ENCODE data around the gene USP25. TPM values are rescaled to one million over a fixed set of nuclear protein-coding genes. Genes with fewer than 3 reads are reported as not detected.
"Not testable (repeated sequence)": the region's sequence is repeated elsewhere in the genome, so short reads cannot be mapped to it uniquely, and the experiment has no call there.

USP25 gene
- total and polyA plus RNA-seq, 2 donors: 19.1 to 111 TPM

DNA sequence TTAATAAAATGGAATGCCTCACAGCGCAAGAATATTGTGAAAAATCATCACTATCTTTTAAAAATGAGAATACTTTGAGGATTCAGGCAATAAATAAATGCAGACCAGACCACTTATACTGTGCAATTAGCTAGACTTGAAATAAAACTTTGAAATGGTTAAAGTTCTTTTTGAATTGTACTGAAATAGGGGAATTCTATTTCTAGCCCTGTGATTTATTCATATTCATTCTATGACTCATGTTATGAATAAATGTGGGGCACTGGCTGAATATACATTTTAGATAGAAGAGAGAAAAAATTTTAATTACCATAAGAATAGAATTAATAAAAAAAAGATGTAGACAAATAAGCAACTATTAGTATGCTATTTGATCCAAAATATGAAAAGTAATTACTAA lies 16.4 kb upstream of the USP25 start:
- no peak for DNase-seq (ENCODE audit: extremely low spot score)
- no peak overlapping the region for H3K27ac ChIP-seq (ENCODE audit: low read depth)
- no peaks in the 10 kb centered on the region for H3K36me3 ChIP-seq (ENCODE audit: insufficient read depth)
- H3K4me1 ChIP-seq (ENCODE audit: insufficient read depth): no peaks in the 10 kb centered on the region
- 100% methylated on average over 1 of the region's 1 CpG for WGBS
- H3K4me3 ChIP-seq (ENCODE audit: low read depth, low read length): no peak overlapping the region

DNA sequence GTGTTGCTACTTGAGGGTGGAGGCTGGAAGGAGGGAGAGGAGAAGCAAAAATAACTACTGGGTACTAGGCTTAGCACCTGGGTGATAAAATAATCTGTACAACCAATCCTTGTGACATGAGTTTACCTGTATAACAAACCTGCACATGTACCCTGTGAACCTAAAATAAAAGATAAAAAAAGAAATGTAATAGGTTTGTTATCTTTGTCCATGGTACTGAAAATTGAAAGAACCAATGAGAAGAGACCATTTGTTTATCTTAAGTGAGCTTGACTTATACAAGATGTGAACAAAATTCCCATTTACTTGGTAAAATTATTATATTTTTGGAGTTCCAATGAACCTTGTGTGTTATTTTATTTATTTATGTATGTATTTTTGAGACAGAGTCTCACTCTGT lies 11.1 kb upstream of the USP25 start:
- H3K4me1 ChIP-seq (ENCODE audit: insufficient read depth): no peaks in the 10 kb centered on the region
- H3K27ac ChIP-seq (ENCODE audit: low read depth): no peak overlapping the region
- no peak for DNase-seq (ENCODE audit: extremely low spot score)
- no peaks in the 10 kb centered on the region for H3K36me3 ChIP-seq (ENCODE audit: insufficient read depth)
- no peak overlapping the region for H3K4me3 ChIP-seq (ENCODE audit: low read depth, low read length)

DNA sequence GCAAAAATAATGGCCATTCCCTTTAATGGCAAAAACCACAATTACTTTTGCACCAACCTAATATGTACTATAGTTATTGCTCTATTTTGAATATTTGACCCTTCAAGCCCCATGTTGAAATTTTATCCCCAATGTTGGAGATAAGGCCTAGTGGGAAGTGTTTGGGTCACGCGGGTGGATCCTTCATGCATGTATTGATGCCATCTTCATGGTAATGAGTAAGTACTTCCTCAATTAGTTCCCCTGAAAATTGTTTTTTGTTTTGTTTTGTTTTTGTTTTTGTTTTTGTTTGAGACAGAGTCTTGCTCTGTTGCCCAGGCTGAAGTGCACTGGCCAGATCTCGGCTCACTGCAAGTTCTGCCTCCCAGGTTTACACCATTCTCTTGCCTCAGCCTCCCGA lies 9.8 kb upstream of the USP25 start:
- Histone ChIP-seq H3K36me3 (ENCODE audit: insufficient read depth) (no peaks in the 10 kb centered on the region), H3K27ac (ENCODE audit: low read depth) (no peak overlapping the region), H3K4me3 (ENCODE audit: low read depth, low read length) (no peak overlapping the region), H3K4me1 (ENCODE audit: insufficient read depth) (no peaks in the 10 kb centered on the region)
- WGBS: 98% methylated on average over 4 of the region's 4 CpGs
- DNase-seq (ENCODE audit: extremely low spot score): no peak

DNA sequence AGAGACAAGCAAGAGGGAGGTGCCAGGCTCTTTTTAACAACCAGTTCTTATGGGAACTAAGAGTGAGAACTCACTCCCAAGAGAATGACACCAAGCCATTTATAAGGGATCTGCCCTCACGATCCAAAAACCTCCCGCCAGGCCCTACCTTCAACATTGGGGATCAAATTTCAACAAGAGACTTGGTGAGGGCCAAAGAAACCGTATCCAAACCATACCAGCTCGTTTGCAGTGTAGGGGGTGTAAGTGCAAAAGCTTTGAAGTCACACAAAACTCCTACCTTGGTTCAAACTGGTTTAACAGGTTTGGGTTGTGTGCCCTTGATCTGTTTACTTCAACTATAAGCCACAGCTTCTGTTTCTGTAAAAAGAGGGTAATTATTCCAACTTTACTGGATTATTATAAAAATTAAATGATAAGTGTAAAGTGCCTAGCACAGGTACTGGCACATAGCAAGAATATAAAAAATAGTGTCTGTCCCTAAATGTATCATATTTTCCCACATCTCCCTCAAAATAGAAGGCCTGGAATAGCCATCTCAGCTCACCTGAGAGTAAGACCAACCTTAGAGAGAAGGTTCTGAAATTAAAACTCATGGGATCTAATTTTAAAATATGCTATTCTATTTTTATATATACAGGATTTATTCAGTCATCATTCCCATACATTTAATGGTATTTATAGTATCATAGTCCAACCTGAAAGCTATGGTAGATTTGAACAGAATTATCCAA lies 7.0 kb upstream of the USP25 start:
- no peaks in the 10 kb centered on the region for H3K4me1 ChIP-seq (ENCODE audit: insufficient read depth)
- H3K36me3 ChIP-seq (ENCODE audit: insufficient read depth): no peaks in the 10 kb centered on the region
- H3K4me3 ChIP-seq (ENCODE audit: low read depth, low read length): no peak overlapping the region
- H3K27ac ChIP-seq (ENCODE audit: low read depth): no peak overlapping the region
- DNase-seq (ENCODE audit: extremely low spot score): no peak
- WGBS: 65% methylated on average over 4 of the region's 4 CpGs

DNA sequence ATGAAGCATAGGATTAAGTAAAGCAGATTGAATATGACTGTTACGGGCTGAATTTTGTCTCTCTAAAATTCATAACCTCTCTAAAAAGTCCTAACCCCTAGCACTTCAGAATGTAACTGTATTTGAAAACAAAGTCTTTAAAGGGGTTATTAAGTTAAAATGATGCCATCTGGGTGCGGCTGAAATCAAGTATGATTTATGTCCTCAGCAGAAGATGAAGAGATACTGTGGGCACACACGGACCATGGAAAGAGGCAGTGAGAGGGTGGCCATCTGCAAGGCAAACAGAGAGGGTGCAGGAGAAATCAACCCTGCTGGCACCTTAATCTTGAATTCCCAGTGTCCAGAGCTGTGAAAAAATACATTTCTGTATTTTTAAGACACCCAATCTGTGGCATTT lies 3.8 kb upstream of the USP25 start:
- 79% methylated on average over 3 of the region's 3 CpGs for WGBS
- no peaks in the 10 kb centered on the region for H3K36me3 ChIP-seq (ENCODE audit: insufficient read depth)

DNA sequence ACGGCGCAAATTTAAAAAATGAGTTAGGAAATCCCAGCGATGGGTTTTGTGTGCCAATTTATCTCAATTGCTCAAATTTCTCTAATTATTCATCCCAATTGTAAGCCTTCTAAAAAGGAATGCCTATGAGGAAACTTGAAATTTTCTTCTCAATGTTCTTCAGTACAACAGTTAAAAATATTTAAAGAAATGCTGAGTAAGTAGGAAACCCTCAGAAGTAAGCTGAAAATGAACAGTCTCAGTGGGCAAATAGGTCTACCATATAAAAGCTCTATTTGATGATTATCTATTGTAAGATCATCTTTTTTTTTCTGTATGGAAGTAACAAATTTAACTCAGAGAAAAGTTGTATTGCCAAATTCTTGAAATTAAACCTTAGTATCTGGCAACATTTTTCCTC lies 1.7 kb upstream of the USP25 start:
- no peaks in the 10 kb centered on the region for H3K4me1 ChIP-seq (ENCODE audit: insufficient read depth)
- H3K4me3 ChIP-seq (ENCODE audit: low read depth, low read length): no peak overlapping the region
- 97% methylated on average over 3 of the region's 3 CpGs for WGBS
- no peak overlapping the region for H3K27ac ChIP-seq (ENCODE audit: low read depth)
- H3K36me3 ChIP-seq (ENCODE audit: insufficient read depth): no peaks in the 10 kb centered on the region
- DNase-seq (ENCODE audit: extremely low spot score): no peak

More for the DNA sequence above, 3.8 kb upstream of the USP25 start:
- Histone ChIP-seq H3K27ac (ENCODE audit: low read depth) (no peak overlapping the region), H3K4me1 (ENCODE audit: insufficient read depth) (no peaks in the 10 kb centered on the region), H3K4me3 (ENCODE audit: low read depth, low read length) (no peak overlapping the region)
- no peak for DNase-seq (ENCODE audit: extremely low spot score)

DNA sequence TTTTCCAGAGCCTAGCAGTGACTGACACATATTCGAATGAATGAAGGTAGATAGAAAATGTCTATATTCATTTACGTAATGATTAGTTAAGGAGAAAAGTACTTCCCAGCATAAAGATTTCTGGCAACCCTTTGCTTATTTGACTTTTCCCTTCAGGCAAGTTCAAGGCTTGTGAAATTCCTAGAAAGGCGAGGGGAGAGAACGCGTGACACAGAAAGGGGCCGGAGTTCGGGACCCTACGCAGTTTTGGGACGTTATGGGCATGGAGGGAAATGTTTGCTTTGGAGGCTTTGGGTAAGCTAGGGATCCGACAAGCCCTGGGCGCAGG lies 472 bp upstream of the USP25 start:
- WGBS: 5% methylated on average over 11 of the region's 11 CpGs
- DNase-seq (ENCODE audit: extremely low spot score): no peak
- no peaks in the 10 kb centered on the region for H3K36me3 ChIP-seq (ENCODE audit: insufficient read depth)

DNA sequence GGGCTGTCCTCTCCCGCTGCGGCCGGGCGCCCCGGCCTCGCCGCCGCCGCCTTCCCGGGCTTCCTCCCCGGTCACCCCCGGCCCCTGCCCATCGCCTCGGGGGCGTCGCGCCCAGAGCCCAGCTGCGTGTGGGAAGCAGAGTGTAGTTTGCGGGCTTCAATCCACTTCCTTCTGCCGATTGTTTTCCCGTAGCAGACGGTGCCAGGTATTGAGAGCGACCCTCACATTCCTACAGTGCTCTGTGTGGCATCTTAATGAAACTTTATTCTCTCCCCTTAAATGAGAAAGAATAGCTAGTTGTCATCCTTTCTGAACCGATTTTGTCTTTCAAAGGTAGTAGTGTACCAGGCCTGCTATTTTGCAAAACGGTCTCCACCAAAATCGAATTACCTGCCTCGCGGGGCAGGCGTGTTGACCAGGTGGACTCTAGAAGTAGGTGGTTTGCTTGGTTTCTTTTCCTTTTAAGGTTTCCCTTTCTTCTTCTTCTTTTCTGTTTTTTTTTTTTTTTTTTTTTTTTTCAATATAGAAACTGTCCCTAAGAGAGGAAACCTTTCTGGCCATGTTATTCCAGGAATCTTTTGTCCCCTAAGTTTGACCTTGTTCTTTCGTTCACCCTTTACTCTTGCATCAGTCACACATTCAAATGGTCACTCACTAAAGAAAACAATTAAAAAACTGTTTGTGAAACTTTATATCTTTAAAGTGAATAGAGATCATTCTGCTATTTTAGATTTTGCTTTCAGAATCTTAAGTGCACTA lies 881 bp downstream of the USP25 start:
- Histone ChIP-seq H3K36me3 (ENCODE audit: insufficient read depth) (no peaks in the 10 kb centered on the region), H3K4me1 (ENCODE audit: insufficient read depth) (no peaks in the 10 kb centered on the region), H3K27ac (ENCODE audit: low read depth) (peak overlapping the region; percentile 97), H3K4me3 (ENCODE audit: low read depth, low read length) (peak overlapping the region; percentile 97)
- no peak for DNase-seq (ENCODE audit: extremely low spot score)
- under 1% methylated on average over 30 of the region's 30 CpGs for WGBS

More for the DNA sequence above, 472 bp upstream of the USP25 start:
- Histone ChIP-seq H3K27ac (ENCODE audit: low read depth) (peak overlapping the region; percentile 15), H3K4me3 (ENCODE audit: low read depth, low read length) (peak overlapping the region; percentile 97), H3K4me1 (ENCODE audit: insufficient read depth) (no peaks in the 10 kb centered on the region)

DNA sequence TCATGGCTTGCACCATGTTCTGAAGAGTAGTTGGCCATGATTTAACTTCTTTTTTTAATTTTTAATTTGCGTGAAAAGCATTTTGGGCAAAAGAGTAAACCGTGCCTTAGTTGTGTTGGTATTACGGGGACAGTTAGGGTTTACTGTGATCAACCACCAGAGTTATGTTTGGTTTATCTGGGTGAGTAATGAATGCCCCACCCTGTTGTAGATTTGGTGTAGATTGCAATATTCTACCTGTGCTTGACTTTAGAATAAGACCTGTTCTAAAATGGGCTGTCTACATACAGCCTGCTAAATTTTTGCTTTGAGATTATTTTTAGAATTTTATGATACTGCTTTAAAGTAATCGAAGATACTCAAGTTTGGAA lies 1.4 kb downstream of the USP25 start:
- Histone ChIP-seq H3K4me1 (ENCODE audit: insufficient read depth) (no peaks in the 10 kb centered on the region), H3K27ac (ENCODE audit: low read depth) (no peak overlapping the region), H3K36me3 (ENCODE audit: insufficient read depth) (no peaks in the 10 kb centered on the region), H3K4me3 (ENCODE audit: low read depth, low read length) (peak overlapping the region; percentile 97)
- 15% methylated on average over 4 of the region's 4 CpGs for WGBS
- DNase-seq (ENCODE audit: extremely low spot score): no peak

DNA sequence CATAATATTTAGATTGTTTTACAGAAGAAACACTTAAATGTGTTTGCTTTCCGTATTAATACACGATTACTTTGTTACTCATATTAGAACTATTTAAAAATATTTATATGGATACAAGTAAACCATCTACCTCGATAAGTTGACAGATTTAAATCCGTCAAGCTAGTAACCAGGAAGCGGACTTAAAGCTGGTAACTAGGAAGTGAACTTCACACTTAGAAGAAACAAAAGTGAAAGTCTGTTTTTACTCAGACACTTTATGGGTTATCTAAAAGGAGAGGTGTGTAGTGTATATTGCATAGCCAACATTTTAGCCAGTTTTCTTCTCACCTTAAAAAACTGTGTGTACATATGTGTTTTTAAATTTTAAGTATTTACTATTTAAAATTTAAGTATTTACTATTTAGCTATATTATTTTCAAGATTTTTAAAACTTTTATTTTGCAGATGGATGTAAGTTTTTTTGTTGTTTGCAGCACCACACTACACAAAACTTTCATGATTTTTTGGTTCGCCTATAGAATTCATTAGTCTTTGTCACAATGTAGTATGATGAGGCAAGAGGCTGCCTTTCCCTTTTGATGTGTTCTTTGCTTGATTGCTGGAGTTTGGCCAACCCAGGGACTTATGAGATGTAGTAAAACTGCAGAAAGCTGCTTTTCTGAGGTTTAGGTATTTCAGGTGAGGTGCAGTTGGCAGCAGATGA lies 2.7 kb downstream of the USP25 start:
- 40% methylated on average over 6 of the region's 6 CpGs for WGBS
- Histone ChIP-seq H3K4me1 (ENCODE audit: insufficient read depth) (no peaks in the 10 kb centered on the region), H3K4me3 (ENCODE audit: low read depth, low read length) (no peak overlapping the region), H3K27ac (ENCODE audit: low read depth) (no peak overlapping the region), H3K36me3 (ENCODE audit: insufficient read depth) (no peaks in the 10 kb centered on the region)
- DNase-seq (ENCODE audit: extremely low spot score): no peak

DNA sequence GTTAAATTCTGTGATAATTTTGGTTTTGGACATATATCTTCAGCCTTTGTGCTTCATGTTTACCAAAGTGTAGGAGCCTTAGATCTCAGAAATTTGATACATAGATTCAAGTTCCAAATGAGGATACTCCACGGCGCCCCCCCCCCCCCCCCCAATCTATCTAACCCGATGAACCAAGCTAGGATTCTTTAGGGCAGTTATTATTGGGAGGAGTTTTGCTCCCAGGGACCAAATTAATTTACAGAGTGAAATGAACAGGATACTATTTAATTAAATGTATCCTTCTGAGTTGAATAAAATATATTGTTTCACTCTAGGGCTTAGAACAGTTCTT lies 3.2 kb downstream of the USP25 start:
- DNase-seq (ENCODE audit: extremely low spot score): no peak
- Histone ChIP-seq H3K4me3 (ENCODE audit: low read depth, low read length) (no peak overlapping the region), H3K4me1 (ENCODE audit: insufficient read depth) (no peaks in the 10 kb centered on the region), H3K27ac (ENCODE audit: low read depth) (no peak overlapping the region), H3K36me3 (ENCODE audit: insufficient read depth) (no peaks in the 10 kb centered on the region)
- WGBS: 37% methylated on average over 3 of the region's 3 CpGs

DNA sequence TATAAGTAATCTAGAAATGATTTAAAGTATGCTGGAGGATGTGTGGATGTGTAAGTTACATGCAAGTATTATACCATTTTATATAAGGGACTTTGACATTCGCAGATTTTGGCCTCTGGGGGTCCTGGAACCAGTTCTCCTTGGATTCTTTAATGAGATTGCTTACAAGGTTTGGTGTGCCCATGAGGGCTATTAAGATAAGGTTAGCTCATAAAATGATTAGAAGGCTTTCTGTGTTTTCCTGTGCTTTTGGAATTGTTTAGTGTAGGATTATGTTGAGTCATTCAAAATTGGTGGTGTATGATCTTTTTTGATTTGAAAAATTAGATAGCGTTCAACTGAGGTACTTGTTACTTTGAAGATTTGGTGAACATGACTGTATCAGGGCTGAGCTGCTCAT lies 5.6 kb downstream of the USP25 start:
- Histone ChIP-seq H3K4me3 (ENCODE audit: low read depth, low read length) (no peak overlapping the region), H3K36me3 (ENCODE audit: insufficient read depth) (no peaks in the 10 kb centered on the region), H3K27ac (ENCODE audit: low read depth) (no peak overlapping the region), H3K4me1 (ENCODE audit: insufficient read depth) (no peaks in the 10 kb centered on the region)
- no peak for DNase-seq (ENCODE audit: extremely low spot score)
- WGBS: 42% methylated on average over 2 of the region's 2 CpGs

DNA sequence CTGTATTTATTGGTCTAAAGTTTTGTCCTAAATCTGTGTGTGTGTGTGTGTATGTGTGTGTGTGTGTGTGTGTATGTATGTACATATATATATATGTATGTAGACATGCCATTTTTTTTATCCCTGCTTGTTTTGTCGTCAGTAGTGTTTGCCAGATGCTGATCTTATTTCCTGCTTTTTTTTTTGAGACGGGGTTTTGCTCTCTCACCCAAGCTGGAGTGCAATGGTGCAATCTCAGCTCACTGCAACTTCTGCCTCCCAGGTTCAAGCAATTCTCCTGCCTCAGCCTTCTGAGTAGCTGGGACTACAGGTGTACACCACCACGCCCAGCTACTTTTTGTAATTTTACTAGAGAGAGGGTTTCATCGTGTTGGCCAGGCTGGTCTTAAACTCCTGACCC lies 6.1 kb downstream of the USP25 start:
- not testable (repeated sequence) for H3K27ac ChIP-seq (ENCODE audit: low read depth); DNase-seq (ENCODE audit: extremely low spot score); H3K4me1 ChIP-seq (ENCODE audit: insufficient read depth); H3K36me3 ChIP-seq (ENCODE audit: insufficient read depth); H3K4me3 ChIP-seq (ENCODE audit: low read depth, low read length)
- 59% methylated on average over 4 of the region's 4 CpGs for WGBS

DNA sequence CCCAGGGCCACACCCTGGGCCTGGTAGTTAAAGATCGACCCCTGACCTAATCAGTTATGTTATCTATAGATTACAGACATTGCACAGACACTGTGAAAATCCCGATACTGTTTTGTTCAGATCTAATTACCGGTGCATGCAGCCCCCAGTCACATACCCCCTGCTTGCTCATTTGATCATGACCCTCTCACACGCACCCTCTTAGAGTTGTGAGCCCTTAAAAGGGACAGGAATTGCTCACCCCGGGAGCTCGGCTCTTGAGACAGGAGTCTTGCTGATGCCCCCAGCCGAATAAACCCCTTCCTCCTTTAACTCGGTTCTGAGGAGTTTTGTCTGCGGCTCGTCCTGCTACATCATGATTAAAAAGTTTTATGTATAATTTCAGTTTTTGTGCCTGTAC lies 9.0 kb downstream of the USP25 start:
- not testable (repeated sequence) for DNase-seq (ENCODE audit: extremely low spot score); H3K4me1 ChIP-seq (ENCODE audit: insufficient read depth); H3K27ac ChIP-seq (ENCODE audit: low read depth); H3K36me3 ChIP-seq (ENCODE audit: insufficient read depth); H3K4me3 ChIP-seq (ENCODE audit: low read depth, low read length)
- WGBS: 80% methylated on average over 10 of the region's 10 CpGs

Measured in urinary bladder (tissue), 4 donors.